ENCODE measurements around the gene LYRM4. TPM values are rescaled to one million over a fixed set of nuclear protein-coding genes. Genes with fewer than 3 reads are reported as not detected.

The LYRM4 gene
- total and polyA plus RNA-seq, 2 donors (not counting 1 experiment from before 2014, with no cell fraction given), result 14.5 to 31.9 TPM

DNA sequence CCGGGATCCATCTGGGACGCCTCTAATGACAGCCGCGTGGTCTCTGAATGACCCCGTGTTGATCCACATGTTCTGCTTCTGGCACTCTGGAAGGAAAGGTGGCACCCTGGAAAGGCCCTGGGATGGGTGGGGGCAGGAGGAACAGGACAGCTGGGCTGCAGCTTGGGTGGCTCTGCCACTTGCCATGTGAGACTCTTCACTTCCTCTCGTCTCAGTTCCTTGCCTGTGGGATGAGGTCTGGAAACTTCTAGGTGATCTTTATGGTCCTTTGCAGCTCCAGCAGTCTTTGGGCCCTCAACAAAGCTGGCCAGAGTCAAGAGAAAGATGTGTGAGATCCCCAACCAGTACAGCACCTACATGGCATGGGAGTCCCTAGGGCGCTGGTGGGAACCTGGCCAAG, 149.1 kb downstream of the LYRM4 start:
- Histone ChIP-seq H3K27ac (ENCODE audit: insufficient read depth, low read length) (no peak overlapping the region), H4K20me1 (ENCODE audit: control insufficient read depth, extremely low read depth, insufficient read depth, low read length) (no peaks in the 10 kb centered on the region), H3K9me3 (ENCODE audit: control insufficient read depth, insufficient read depth, low read depth, low read length) (no peaks in the 10 kb centered on the region), H3K79me2 (ENCODE audit: control insufficient read depth, insufficient read depth, low read length) (no peaks in the 10 kb centered on the region), H3K36me3 (ENCODE audit: control insufficient read depth, insufficient read depth, low read length) (no peaks in the 10 kb centered on the region), H3K4me1 (ENCODE audit: control insufficient read depth, extremely low read depth, insufficient read depth, low read length) (no peaks in the 10 kb centered on the region), H2AFZ (ENCODE audit: low read length) (no peak overlapping the region), H3K9ac (ENCODE audit: insufficient read depth, low read length) (no peak overlapping the region), H3K4me2 (ENCODE audit: extremely low read depth, insufficient read depth, low read length) (no peak overlapping the region), H3K27me3 (ENCODE audit: control insufficient read depth, insufficient read depth, low read length) (no peaks in the 10 kb centered on the region), H3K4me3 (replicated peaks in 1 of 4; ENCODE audit: control extremely low read depth in 1 of 4, insufficient read depth in 1 of 4, low read depth in 3 of 4, low read length in 4 of 4) (no peak overlapping the region)
- TF ChIP-seq CTCF (conservative IDR thresholded peaks at IDR 0.05 in 1 of 2, IDR thresholded peaks at IDR 0.05 in 1 of 2; ENCODE audit: low read depth in 1 of 2, low read length in 2 of 2), result no peak
- no peak for TF ChIP-seq EZH2 (IDR thresholded peaks at IDR 0.05; ENCODE audit: low read length, missing control alignments)
- DNase-seq (ENCODE audit: low read depth in 2 of 2), result no peak

- no peaks in the 10 kb centered on the region for H3K36me3 ChIP-seq (ENCODE audit: control insufficient read depth, insufficient read depth, low read length)
- no peak overlapping the region for H3K27ac ChIP-seq (ENCODE audit: insufficient read depth, low read length)
- no peak for DNase-seq (ENCODE audit: low read depth in 2 of 2)
- no peaks in the 10 kb centered on the region for H3K27me3 ChIP-seq (ENCODE audit: control insufficient read depth, insufficient read depth, low read length)
- no peak overlapping the region for H3K4me2 ChIP-seq (ENCODE audit: extremely low read depth, insufficient read depth, low read length)
- no peak overlapping the region for H2AFZ ChIP-seq (ENCODE audit: low read length)
- no peaks in the 10 kb centered on the region for H4K20me1 ChIP-seq (ENCODE audit: control insufficient read depth, extremely low read depth, insufficient read depth, low read length)
- H3K4me3 ChIP-seq (replicated peaks in 1 of 4; ENCODE audit: control extremely low read depth in 1 of 4, insufficient read depth in 1 of 4, low read depth in 3 of 4, low read length in 4 of 4), result no peak overlapping the region
- no peaks in the 10 kb centered on the region for H3K79me2 ChIP-seq (ENCODE audit: control insufficient read depth, insufficient read depth, low read length)
- H3K4me1 ChIP-seq (ENCODE audit: control insufficient read depth, extremely low read depth, insufficient read depth, low read length), result no peaks in the 10 kb centered on the region
- TF ChIP-seq CTCF (conservative IDR thresholded peaks at IDR 0.05 in 1 of 2, IDR thresholded peaks at IDR 0.05 in 1 of 2; ENCODE audit: low read depth in 1 of 2, low read length in 2 of 2) (no peak), EZH2 (IDR thresholded peaks at IDR 0.05; ENCODE audit: low read length, missing control alignments) (no peak)
- H3K9me3 ChIP-seq (ENCODE audit: control insufficient read depth, insufficient read depth, low read depth, low read length), result no peaks in the 10 kb centered on the region
- no peak overlapping the region for H3K9ac ChIP-seq (ENCODE audit: insufficient read depth, low read length)
Observed at GRCh38 chr6:5110246-5110645, 150.5 kb downstream of the LYRM4 start.

GRCh38 chr6:5109436-5109835, 151.3 kb downstream of the LYRM4 start:
- no peaks in the 10 kb centered on the region for H3K79me2 ChIP-seq (ENCODE audit: control insufficient read depth, insufficient read depth, low read length)
- H4K20me1 ChIP-seq (ENCODE audit: control insufficient read depth, extremely low read depth, insufficient read depth, low read length), result no peaks in the 10 kb centered on the region
- H3K4me3 ChIP-seq (replicated peaks in 1 of 4; ENCODE audit: control extremely low read depth in 1 of 4, insufficient read depth in 1 of 4, low read depth in 3 of 4, low read length in 4 of 4), result no peak overlapping the region
- no peak overlapping the region for H3K4me2 ChIP-seq (ENCODE audit: extremely low read depth, insufficient read depth, low read length)
- no peaks in the 10 kb centered on the region for H3K4me1 ChIP-seq (ENCODE audit: control insufficient read depth, extremely low read depth, insufficient read depth, low read length)
- H3K27ac ChIP-seq (ENCODE audit: insufficient read depth, low read length), result no peak overlapping the region
- no peaks in the 10 kb centered on the region for H3K36me3 ChIP-seq (ENCODE audit: control insufficient read depth, insufficient read depth, low read length)
- no peak for DNase-seq (ENCODE audit: low read depth in 2 of 2)
- H3K27me3 ChIP-seq (ENCODE audit: control insufficient read depth, insufficient read depth, low read length), result no peaks in the 10 kb centered on the region
- no peaks in the 10 kb centered on the region for H3K9me3 ChIP-seq (ENCODE audit: control insufficient read depth, insufficient read depth, low read depth, low read length)
- TF ChIP-seq EZH2 (IDR thresholded peaks at IDR 0.05; ENCODE audit: low read length, missing control alignments) (no peak), CTCF (conservative IDR thresholded peaks at IDR 0.05 in 1 of 2, IDR thresholded peaks at IDR 0.05 in 1 of 2; ENCODE audit: low read depth in 1 of 2, low read length in 2 of 2) (no peak)
- no peak overlapping the region for H2AFZ ChIP-seq (ENCODE audit: low read length)
- H3K9ac ChIP-seq (ENCODE audit: insufficient read depth, low read length), result no peak overlapping the region
